IPS-20b (cell line): ENCODE measurements around the gene HDGF.
A peak's percentile ranks its signal among the peaks of the same experiment; 100 is the strongest.

ENCODE experiments used
- H3K27ac ChIP-seq: one replicate; pipeline ENCODE4 v1.5.1; 2013; ENCODE audit warnings: low read length
- H3K27me3 ChIP-seq: 2 replicates; pipeline ENCODE4 v1.6.1; 2013; ENCODE audit warnings: mild to moderate bottlenecking, low read length, inconsistent platforms; ENCODE audit not compliant: insufficient read depth
- H3K36me3 ChIP-seq: 2 replicates; pipeline ENCODE4 v1.6.1; 2013; ENCODE audit warnings: low read depth, mild to moderate bottlenecking, inconsistent platforms, low read length, moderate library complexity; ENCODE audit not compliant: insufficient read depth
- H3K4me1 ChIP-seq: 2 replicates; pipeline ENCODE4 v1.6.1; 2013; ENCODE audit warnings: mild to moderate bottlenecking, control low read depth, inconsistent platforms, low read length, moderate library complexity; ENCODE audit not compliant: insufficient read depth
- H3K4me3 ChIP-seq: 2 replicates; pipeline ENCODE4 v1.5.1; 2013; ENCODE audit warnings: mild to moderate bottlenecking, low read length, inconsistent platforms
- H3K9ac ChIP-seq: 2 replicates; pipeline ENCODE4 v1.6.1; 2013; ENCODE audit warnings: low read depth, mild to moderate bottlenecking, inconsistent platforms, low read length, moderate library complexity
- H3K9me3 ChIP-seq: 2 replicates; pipeline ENCODE4 v1.6.1; 2013; ENCODE audit warnings: mild to moderate bottlenecking, low read depth, low read length, inconsistent platforms; ENCODE audit not compliant: insufficient read depth

HDGF gene

GRCh38 chr1:156709031-156709430 is 42.4 kb downstream of the HDGF start:
- Histone ChIP-seq H3K4me3 (0 out of 2 replicates have a peak overlapping the region, but pooled peaks have one; percentile 77), H3K36me3 (no peaks in the 10 kb centered on the region), H3K4me1 (peaks cover 49% of the 10 kb centered on the region), H3K9me3 (no peaks in the 10 kb centered on the region), H3K27ac (no peak overlapping the region), H3K27me3 (peaks cover 20% of the 10 kb centered on the region), H3K9ac (peak overlapping the region; percentile 79; the same call in 1 of the 2 replicates)

- Histone ChIP-seq H3K36me3 (no peaks in the 10 kb centered on the region; the same call in 1 of the 2 replicates), H3K4me3 (peak overlapping the region; percentile 77; the same call in 1 of the 2 replicates), H3K9ac (peak overlapping the region; percentile 79; the same call in 1 of the 2 replicates), H3K9me3 (no peaks in the 10 kb centered on the region), H3K27ac (peak overlapping the region; percentile 59), H3K27me3 (peaks cover 28% of the 10 kb centered on the region), H3K4me1 (peaks cover 57% of the 10 kb centered on the region)
These were observed 43.2 kb downstream of the HDGF start for GRCh38 chr1:156708218-156708661.

- H3K4me1 ChIP-seq, result peaks cover 58% of the 10 kb centered on the region
These were observed 43.9 kb downstream of the HDGF start for GRCh38 chr1:156707417-156708217.

GRCh38 chr1:156706657-156707416 is 44.6 kb downstream of the HDGF start:
- Histone ChIP-seq H3K36me3 (no peaks in the 10 kb centered on the region; the same call in 1 of the 2 replicates), H3K27ac (peak overlapping the region; percentile 78), H3K9me3 (no peaks in the 10 kb centered on the region), H3K4me1 (peaks cover 58% of the 10 kb centered on the region), H3K4me3 (peak overlapping the region; percentile 77), H3K9ac (peak overlapping the region; percentile 79; the same call in 1 of the 2 replicates), H3K27me3 (peaks cover 34% of the 10 kb centered on the region)

More at GRCh38 chr1:156707417-156708217, 43.9 kb downstream of the HDGF start:
- H3K27me3 ChIP-seq, result peaks cover 34% of the 10 kb centered on the region
- H3K9me3 ChIP-seq, result no peaks in the 10 kb centered on the region
- H3K27ac ChIP-seq, result peak overlapping the region; percentile 78
- peak overlapping the region; percentile 79; the same call in 1 of the 2 replicates for H3K9ac ChIP-seq
- no peaks in the 10 kb centered on the region; the same call in 1 of the 2 replicates for H3K36me3 ChIP-seq
- H3K4me3 ChIP-seq, result peak overlapping the region; percentile 77

GRCh38 chr1:156705918-156706656 is 45.4 kb downstream of the HDGF start:
- no peaks in the 10 kb centered on the region for H3K9me3 ChIP-seq
- peaks cover 52% of the 10 kb centered on the region for H3K4me1 ChIP-seq
- H3K9ac ChIP-seq, result peak overlapping the region; percentile 79; the same call in 1 of the 2 replicates
- peaks cover 34% of the 10 kb centered on the region for H3K27me3 ChIP-seq
- peak overlapping the region; percentile 78 for H3K27ac ChIP-seq
- peaks cover 7% of the 10 kb centered on the region for H3K36me3 ChIP-seq
- H3K4me3 ChIP-seq, result peak overlapping the region; percentile 77

GRCh38 chr1:156705321-156705917 is 46.1 kb downstream of the HDGF start, which contains the start of gene CRABP2:
CRABP2 (minus strand) TSS chr1:156705583; CDS start chr1:156705446, 137 bp downstream.
- Histone ChIP-seq H3K27me3 (peaks cover 34% of the 10 kb centered on the region), H3K27ac (peak within 1 kb of the TSS; percentile 78)

GRCh38 chr1:156704930-156705320 is 46.5 kb downstream of the HDGF start:
- H3K36me3 ChIP-seq, result peaks cover 19% of the 10 kb centered on the region
- no peaks in the 10 kb centered on the region for H3K9me3 ChIP-seq
- H3K4me3 ChIP-seq, result peak overlapping the region; percentile 77
- peaks cover 42% of the 10 kb centered on the region for H3K4me1 ChIP-seq
- H3K27me3 ChIP-seq, result peaks cover 31% of the 10 kb centered on the region
- H3K9ac ChIP-seq, result peak overlapping the region; percentile 79
- no peak overlapping the region for H3K27ac ChIP-seq

More at GRCh38 chr1:156705321-156705917, 46.1 kb downstream of the HDGF start, which contains the start of gene CRABP2:
- Histone ChIP-seq H3K9me3 (no peaks in the 10 kb centered on the region), H3K9ac (peak within 1 kb of the TSS; percentile 79), H3K4me3 (peak within 1 kb of the TSS; percentile 77), H3K36me3 (peaks cover 14% of the 10 kb centered on the region), H3K4me1 (peaks cover 47% of the 10 kb centered on the region)

GRCh38 chr1:156704166-156704711 is 47.2 kb downstream of the HDGF start:
- Histone ChIP-seq H3K9me3 (no peaks in the 10 kb centered on the region), H3K27ac (no peak overlapping the region), H3K36me3 (peaks cover 23% of the 10 kb centered on the region), H3K27me3 (peaks cover 30% of the 10 kb centered on the region), H3K9ac (peak overlapping the region; percentile 79; the same call in 1 of the 2 replicates), H3K4me1 (peaks cover 35% of the 10 kb centered on the region; the same call in 1 of the 2 replicates), H3K4me3 (peak overlapping the region; percentile 77)

- H3K9ac ChIP-seq, result peak overlapping the region; percentile 79; the same call in 1 of the 2 replicates
- H3K9me3 ChIP-seq, result no peaks in the 10 kb centered on the region
- peaks cover 30% of the 10 kb centered on the region for H3K27me3 ChIP-seq
- H3K4me1 ChIP-seq, result peaks cover 30% of the 10 kb centered on the region; the same call in 1 of the 2 replicates
- H3K27ac ChIP-seq, result no peak overlapping the region
- H3K36me3 ChIP-seq, result peaks cover 28% of the 10 kb centered on the region
- H3K4me3 ChIP-seq, result peak overlapping the region; percentile 77
These were observed 47.7 kb downstream of the HDGF start for GRCh38 chr1:156703741-156704140.

GRCh38 chr1:156703336-156703735 is 48.1 kb downstream of the HDGF start:
- Histone ChIP-seq H3K27ac (no peak overlapping the region), H3K27me3 (peaks cover 30% of the 10 kb centered on the region), H3K4me3 (peak overlapping the region; percentile 77), H3K4me1 (peaks cover 26% of the 10 kb centered on the region; the same call in 1 of the 2 replicates), H3K36me3 (peaks cover 32% of the 10 kb centered on the region), H3K9ac (0 out of 2 replicates have a peak overlapping the region, but pooled peaks have one; percentile 79), H3K9me3 (no peaks in the 10 kb centered on the region)
